Naive thymus-derived CD4-positive, alpha-beta T cell (primary cell): Measurements from ENCODE around the gene CTCFL. TPM values are rescaled to one million over a fixed set of nuclear protein-coding genes. Genes with fewer than 3 reads are reported as not detected.

Experiments
- ATAC-seq: fragments of 150-1000 bp; cut with Tn5 transposase; 2 replicates; pipeline ENCODE4 v1.10.0; 2021; ENCODE audit warnings: mild to moderate bottlenecking, moderate library complexity
- CTCF ChIA-PET: fragments of 350-600 bp; sonication (Branson Sonifier 250); formaldehyde crosslinking; loops from one replicate; lab custom pipeline; 2021; ENCODE audit warnings: antibody characterized with exemption; lab: Charles Lee
- POLR2A ChIA-PET: fragments of 350-600 bp; sonication (Branson Sonifier 250); formaldehyde crosslinking; loops from one replicate; lab custom pipeline; 2021; ENCODE audit warnings: antibody characterized with exemption, inconsistent platforms; lab: Charles Lee
- DNase-seq, 9 donors: peaks; one replicate each; pipeline versions ENCODE4 v3.0.0 to v3.0.0-alpha.2; 2020 to 2022; ENCODE audit warnings: mixed read lengths in 1 of 9
- H3K27ac ChIP-seq: one replicate; pipeline ENCODE4 v1.7.0; 2013; ENCODE audit warnings: mild to moderate bottlenecking, low read depth, low read length, moderate library complexity
- H3K27me3 ChIP-seq, 2 donors: one replicate each; pipeline ENCODE4 v1.7.0; 2013; ENCODE audit warnings: low read length in 2 of 2, mild to moderate bottlenecking in 2 of 2, moderate library complexity in 2 of 2; ENCODE audit not compliant: control insufficient read depth in 2 of 2, insufficient read depth in 2 of 2
- H3K36me3 ChIP-seq, 3 experiments: 1 replicate in 2 of 3; 2 replicates in 1 of 3; pipeline ENCODE4 v1.7.0; 2013; ENCODE audit warnings: low read length in 3 of 3, mild to moderate bottlenecking in 3 of 3, moderate library complexity in 1 of 3; ENCODE audit not compliant: insufficient read depth in 3 of 3, control insufficient read depth in 2 of 3
- H3K4me1 ChIP-seq, 2 donors: one replicate each; pipeline ENCODE4 v1.7.0; 2013; ENCODE audit warnings: low read length in 2 of 2, mild to moderate bottlenecking in 2 of 2, moderate library complexity in 1 of 2; ENCODE audit not compliant: control insufficient read depth in 2 of 2, insufficient read depth in 2 of 2
- H3K4me3 ChIP-seq: 2 replicates; pipeline ENCODE4 v1.7.0; 2013; ENCODE audit warnings: mild to moderate bottlenecking, low read length
- H3K9me3 ChIP-seq, 3 experiments: 1 replicate in 2 of 3; 2 replicates in 1 of 3; pipeline ENCODE4 v1.7.0; 2013; ENCODE audit warnings: low read length in 3 of 3; ENCODE audit not compliant: control insufficient read depth in 2 of 3
- H3K27ac Mint-ChIP-seq, 9 donors: one replicate each; pipeline ENCODE4 v1.8.0; 2020 to 2022; ENCODE audit warnings: mixed read lengths in 9 of 9, mild to moderate bottlenecking in 8 of 9, moderate library complexity in 5 of 9, inconsistent platforms in 2 of 9
- H3K27me3 Mint-ChIP-seq, 5 donors: one replicate each; pipeline ENCODE4 v1.8.0; 2021 to 2022; ENCODE audit warnings: mixed read lengths in 5 of 5, mild to moderate bottlenecking in 1 of 5
- H3K36me3 Mint-ChIP-seq, 5 donors: one replicate each; pipeline ENCODE4 v1.8.0; 2020 to 2022; ENCODE audit warnings: mixed read lengths in 5 of 5, mild to moderate bottlenecking in 3 of 5, inconsistent platforms in 1 of 5
- H3K4me1 Mint-ChIP-seq, 7 donors: one replicate each; pipeline ENCODE4 v1.8.0; 2020 to 2022; ENCODE audit warnings: mixed read lengths in 7 of 7, mild to moderate bottlenecking in 3 of 7, inconsistent platforms in 1 of 7
- H3K4me3 Mint-ChIP-seq, 10 donors: one replicate each; pipeline ENCODE4 v1.8.0; 2020 to 2022; ENCODE audit warnings: mild to moderate bottlenecking in 10 of 10, mixed read lengths in 10 of 10, moderate library complexity in 6 of 10, inconsistent platforms in 2 of 10
- H3K9me3 Mint-ChIP-seq, 11 donors: one replicate each; pipeline ENCODE4 v1.8.0; 2020 to 2022; ENCODE audit warnings: mixed read lengths in 11 of 11, mild to moderate bottlenecking in 4 of 11, inconsistent platforms in 1 of 11, moderate library complexity in 1 of 11
- intact Hi-C, 2 donors: fragments of 100-400 bp; cut with micrococcal nuclease; formaldehyde crosslinking; loops; one replicate each; pipeline ENCODE4 v1.15.1; 2023
- polyA plus RNA-seq, 2 donors: library from polyadenylated mRNA; unstranded; fragments of 300-500 nt; fragmentation: Illumina TruSeq; gene quantifications; one replicate each; pipeline ENCODE4 v1.2.3, GENCODE V29; 2021
- total RNA-seq, 6 experiments: library from RNA in 5 of 6; stranded (reverse) in 5 of 6; gene quantifications; 1 replicate in 5 of 6; 2 replicates in 1 of 6; pipeline ENCODE4 v1.2.3 and lab custom pipeline; 2021 to 2026

Gene CTCFL
- total and polyA plus RNA-seq, 7 experiments from 2014 or later: not detected

DNA sequence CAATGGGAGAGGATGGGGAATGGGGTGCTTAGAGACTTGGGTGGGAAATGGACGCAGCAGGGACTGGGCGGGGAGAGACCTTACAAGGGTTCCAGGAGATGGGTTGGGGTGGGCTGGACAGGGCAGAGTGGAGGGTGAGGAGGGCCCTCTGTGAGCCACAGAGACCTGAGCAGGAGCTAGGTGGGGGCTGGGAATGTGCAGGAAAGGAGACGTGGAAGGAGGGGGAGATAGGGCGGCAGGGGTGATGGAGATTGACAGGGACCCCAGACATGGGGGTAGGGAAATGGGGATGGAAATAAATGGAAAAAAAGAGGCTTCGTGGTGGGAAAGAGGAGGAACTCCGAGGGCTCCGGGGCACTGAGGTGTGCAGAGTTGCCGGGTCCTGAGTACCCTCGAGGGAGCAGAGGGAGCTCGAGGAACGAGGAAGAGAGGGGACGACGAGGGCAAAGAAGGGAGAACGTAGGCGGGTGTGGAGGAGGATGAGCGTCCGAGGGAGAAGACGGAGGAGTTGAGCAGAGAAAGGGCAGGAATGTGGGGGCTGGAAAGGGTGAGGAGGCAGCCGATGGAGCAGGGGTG lies 2.0 kb upstream of the CTCFL start:
- no peak overlapping the region for H3K4me3 Mint-ChIP-seq
- CTCF ChIA-PET: no interaction called here

DNA sequence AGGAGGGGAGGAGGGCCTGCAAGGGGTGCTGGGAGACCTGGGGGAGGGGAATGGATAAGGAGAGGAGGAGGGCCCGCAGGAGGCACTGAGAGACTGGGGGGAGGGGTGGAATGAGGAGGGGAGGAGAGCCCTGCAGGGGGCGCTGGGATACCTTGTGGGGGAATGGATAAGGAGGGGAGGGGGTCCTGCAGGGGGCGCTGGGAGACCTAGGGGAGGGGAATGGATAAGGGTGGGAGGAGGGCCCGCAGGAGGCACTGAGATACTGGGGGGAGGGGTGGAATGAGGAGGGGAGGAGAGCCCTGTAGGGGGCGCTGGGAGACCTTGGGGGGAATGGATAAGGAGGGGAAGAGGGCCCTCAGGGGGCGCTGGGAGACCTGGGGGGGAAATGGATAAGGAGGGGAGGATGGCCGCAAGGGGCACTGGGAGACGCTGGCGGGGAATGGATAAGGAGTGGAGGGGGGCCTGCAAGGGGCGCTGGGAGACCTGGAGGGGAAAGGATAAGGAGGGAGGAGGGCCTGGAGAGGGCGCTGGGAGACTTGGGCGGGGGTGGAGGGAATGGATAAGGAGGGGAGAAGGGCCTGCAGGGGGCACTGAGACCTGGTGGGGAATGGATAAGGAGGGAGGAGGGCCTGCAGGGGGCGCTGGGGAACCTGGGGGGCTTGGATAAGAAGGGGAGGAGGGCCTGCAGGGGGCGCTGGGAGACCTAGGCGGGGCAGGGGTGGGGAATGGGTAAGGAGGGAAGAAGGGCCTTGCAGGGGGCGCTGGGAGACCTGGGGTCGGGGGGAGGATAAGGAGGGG lies 1.3 kb upstream of the CTCFL start:
- ChIA-PET POLR2A (no interaction called here), CTCF (no interaction called here)
- Mint-ChIP-seq H3K4me3 (no peak overlapping the region), H3K9me3 (no peaks in the 10 kb centered on the region), H3K27me3 (peaks cover 0 to 8% (median 0%) of the 10 kb centered on the region in 5 donors), H3K27ac (no peak overlapping the region), H3K4me1 (peaks cover 8 to 17% (median 9%) of the 10 kb centered on the region in 7 donors), H3K36me3 (no peaks in the 10 kb centered on the region)
- DNase-seq: no peak
- Histone ChIP-seq H3K4me1 (no peaks in the 10 kb centered on the region), H3K9me3 (no peaks in the 10 kb centered on the region), H3K4me3 (no peak overlapping the region), H3K27me3 (no peaks in the 10 kb centered on the region), H3K27ac (no peak overlapping the region), H3K36me3 (no peaks in the 10 kb centered on the region)
- no peak for ATAC-seq
- intact Hi-C loops: no loop called here

More for the DNA sequence above, 2.0 kb upstream of the CTCFL start:
- Mint-ChIP-seq H3K27ac (no peak overlapping the region), H3K36me3 (no peaks in the 10 kb centered on the region), H3K9me3 (no peaks in the 10 kb centered on the region), H3K4me1 (peaks cover 6 to 17% (median 9%) of the 10 kb centered on the region in 7 donors), H3K27me3 (peaks cover 0 to 8% (median 0%) of the 10 kb centered on the region in 5 donors)
- Histone ChIP-seq H3K27ac (no peak overlapping the region), H3K4me3 (no peak overlapping the region), H3K4me1 (no peaks in the 10 kb centered on the region), H3K36me3 (no peaks in the 10 kb centered on the region), H3K27me3 (no peaks in the 10 kb centered on the region), H3K9me3 (no peaks in the 10 kb centered on the region)
- DNase-seq (no peak), ATAC-seq (no peak)
- intact Hi-C loops: no loop called here
- POLR2A ChIA-PET: no interaction called here

DNA sequence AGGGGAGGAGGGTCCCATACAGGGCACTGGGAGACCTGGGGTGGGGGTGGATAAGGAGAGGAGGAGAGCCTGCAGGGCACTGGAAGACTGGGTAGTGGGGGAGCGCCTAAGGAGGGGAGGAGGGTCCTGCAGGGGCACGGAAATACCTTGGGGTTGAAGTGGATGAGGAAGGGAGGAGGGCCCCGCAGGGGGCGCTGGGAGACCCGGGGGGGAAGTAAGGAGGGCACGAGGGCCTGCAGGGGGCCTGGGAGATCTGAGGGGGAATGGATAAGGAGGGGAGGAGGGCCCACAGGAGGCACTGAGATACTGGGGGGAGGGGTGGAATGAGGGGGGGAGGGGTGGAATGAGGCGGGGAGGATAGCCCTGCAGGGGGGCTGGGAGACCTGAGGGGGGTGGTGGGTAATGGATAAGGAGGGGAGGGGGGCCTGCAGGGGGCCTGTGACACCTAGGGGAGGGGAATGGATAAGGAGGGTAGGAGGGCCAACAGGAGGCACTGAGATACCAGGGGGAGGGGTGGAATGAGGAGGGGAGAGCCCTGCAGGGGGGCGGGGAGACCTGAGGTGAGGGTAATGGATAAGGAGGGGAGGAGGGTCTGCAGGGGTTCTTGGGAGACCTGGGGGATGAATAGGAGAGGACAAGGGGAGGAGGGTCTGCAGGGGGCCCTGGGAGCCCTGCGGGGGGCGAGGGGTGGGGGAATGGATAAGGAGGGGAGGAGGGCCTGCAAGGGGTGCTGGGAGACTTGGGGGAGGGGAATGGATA lies 567 bp upstream of the CTCFL start:
- Mint-ChIP-seq H3K4me1 (peaks cover 8 to 17% (median 9%) of the 10 kb centered on the region in 7 donors), H3K36me3 (no peaks in the 10 kb centered on the region), H3K9me3 (no peaks in the 10 kb centered on the region), H3K4me3 (no peak overlapping the region), H3K27ac (no peak overlapping the region), H3K27me3 (peaks cover 0 to 5% (median 0%) of the 10 kb centered on the region in 5 donors)
- no peaks in the 10 kb centered on the region for H3K36me3 ChIP-seq
- H3K9me3 ChIP-seq: no peaks in the 10 kb centered on the region
- no peak for ATAC-seq
- no peaks in the 10 kb centered on the region for H3K4me1 ChIP-seq
- POLR2A ChIA-PET: no interaction called here
- CTCF ChIA-PET: no interaction called here
- intact Hi-C loops: no loop called here
- no peaks in the 10 kb centered on the region for H3K27me3 ChIP-seq
- no peak overlapping the region for H3K27ac ChIP-seq
- H3K4me3 ChIP-seq: no peak overlapping the region
- DNase-seq: no peak

DNA sequence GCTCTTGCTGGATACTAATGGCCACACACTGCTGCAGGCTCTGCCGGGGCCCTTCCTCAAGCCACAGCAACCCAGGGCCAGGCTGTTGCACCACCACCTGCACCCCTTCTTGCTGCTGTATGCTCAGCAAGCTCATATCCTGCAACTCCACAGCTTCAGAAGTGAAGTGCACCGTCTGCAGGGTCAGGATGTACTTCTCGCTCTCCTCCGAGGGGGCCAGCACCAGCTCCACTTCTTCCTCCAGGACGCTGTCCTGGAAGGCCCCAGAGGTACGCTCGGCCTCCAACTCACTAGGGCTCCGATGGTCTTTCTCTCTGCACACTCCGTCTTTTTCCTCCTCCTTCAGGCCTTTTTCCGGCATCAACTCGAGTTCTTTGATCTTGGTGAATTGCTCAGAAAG lies 1.2 kb downstream of the CTCFL start:
- peaks cover 8 to 17% (median 9%) of the 10 kb centered on the region in 7 donors for H3K4me1 Mint-ChIP-seq
- Histone ChIP-seq H3K9me3 (no peaks in the 10 kb centered on the region), H3K4me1 (no peaks in the 10 kb centered on the region), H3K27ac (no peak overlapping the region), H3K4me3 (no peak overlapping the region), H3K36me3 (no peaks in the 10 kb centered on the region), H3K27me3 (no peaks in the 10 kb centered on the region)
- ATAC-seq: no peak
- ChIA-PET CTCF (interaction anchor here (0.5 kb wide), 1 partner anchor 142 kb away, joined by 3 read pairs; no protein-coding TSS in a partner anchor), POLR2A (no interaction called here)
- DNase-seq: no peak
- intact Hi-C loops: no loop called here
- no peak overlapping the region for H3K27ac Mint-ChIP-seq
- no peaks in the 10 kb centered on the region for H3K9me3 Mint-ChIP-seq
- no peak overlapping the region for H3K4me3 Mint-ChIP-seq
- no peaks in the 10 kb centered on the region for H3K27me3 Mint-ChIP-seq
- no peaks in the 10 kb centered on the region for H3K36me3 Mint-ChIP-seq

DNA sequence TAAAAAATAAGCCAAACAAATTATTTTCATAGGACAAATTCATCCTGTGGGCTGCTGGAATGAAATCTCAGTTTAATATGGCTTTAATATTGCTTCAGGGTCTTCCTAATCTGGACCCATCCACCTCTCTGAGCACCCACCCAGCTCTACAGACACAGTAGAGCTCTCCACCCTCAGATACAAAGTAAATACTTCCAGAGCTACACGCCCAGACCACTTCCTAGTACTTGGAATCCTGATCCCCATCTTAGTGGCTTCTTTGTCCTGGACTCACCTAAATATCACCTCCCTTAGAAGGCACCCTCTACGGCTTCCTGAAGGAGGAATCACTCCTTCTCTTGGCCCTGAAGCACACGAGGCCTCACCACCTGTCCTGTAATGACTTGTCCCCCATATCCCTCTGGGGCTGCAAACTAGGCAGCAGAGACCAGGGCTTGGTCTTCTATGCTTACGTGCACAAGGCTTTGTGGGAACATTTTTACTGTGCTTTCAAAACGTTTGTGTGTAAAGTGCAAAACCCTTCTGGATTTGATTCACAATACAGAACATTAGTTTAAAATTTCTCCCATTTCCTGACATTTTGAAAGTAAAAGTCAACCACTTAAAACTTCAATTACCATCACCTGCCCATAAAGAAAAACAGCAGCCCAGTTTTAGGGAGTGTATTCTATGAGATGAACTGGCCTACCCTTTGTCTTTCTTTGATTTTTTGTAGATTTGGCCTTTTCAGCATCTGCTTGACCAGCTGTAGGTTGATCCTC lies 2.4 kb downstream of the CTCFL start:
- no peak overlapping the region for H3K27ac ChIP-seq
- H3K36me3 ChIP-seq: no peaks in the 10 kb centered on the region
- no peaks in the 10 kb centered on the region for H3K27me3 ChIP-seq
- Mint-ChIP-seq H3K27ac (peak overlapping the region in 3 of 9 donors; percentile 0 to 56 (median 56)), H3K9me3 (no peaks in the 10 kb centered on the region), H3K36me3 (no peaks in the 10 kb centered on the region), H3K4me1 (peaks cover 8 to 17% (median 9%) of the 10 kb centered on the region in 7 donors), H3K4me3 (no peak overlapping the region), H3K27me3 (no peaks in the 10 kb centered on the region)
- intact Hi-C loops: no loop called here
- no peaks in the 10 kb centered on the region for H3K9me3 ChIP-seq
- ATAC-seq (no peak), DNase-seq (no peak)
- H3K4me1 ChIP-seq: no peaks in the 10 kb centered on the region
- CTCF ChIA-PET: no interaction called here
- POLR2A ChIA-PET: no interaction called here
- H3K4me3 ChIP-seq: no peak overlapping the region

DNA sequence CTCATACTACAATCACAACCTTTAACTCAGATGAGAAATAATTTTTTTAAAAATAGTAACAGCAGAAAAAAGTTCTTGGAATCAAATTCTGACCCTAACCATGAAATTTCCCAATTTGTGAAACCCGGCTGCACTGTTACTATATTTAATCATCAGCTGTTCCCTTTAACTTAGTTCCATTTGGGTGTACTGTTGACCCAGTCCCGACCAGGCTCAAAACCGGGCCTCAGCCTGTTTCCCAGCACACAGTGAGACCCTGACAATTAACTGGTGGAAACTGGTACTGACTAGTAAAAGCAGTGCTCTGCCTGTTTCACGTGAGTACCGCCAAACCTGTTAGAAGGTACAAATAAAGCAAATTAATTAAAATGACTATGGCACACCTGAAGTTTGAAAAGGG lies 7.0 kb downstream of the CTCFL start:
- no peaks in the 10 kb centered on the region for H3K9me3 ChIP-seq
- H3K27ac Mint-ChIP-seq: no peak overlapping the region
- peaks cover 2 to 11% (median 6%) of the 10 kb centered on the region in 7 donors for H3K4me1 Mint-ChIP-seq
- DNase-seq (no peak), ATAC-seq (no peak)
- H3K9me3 Mint-ChIP-seq: no peaks in the 10 kb centered on the region
- H3K27me3 ChIP-seq: peaks cover 0 to 3% of the 10 kb centered on the region in 2 donors
- no peaks in the 10 kb centered on the region for H3K4me1 ChIP-seq
- H3K36me3 ChIP-seq: no peaks in the 10 kb centered on the region
- ChIA-PET CTCF (interaction anchor here (0.6 kb wide), 1 partner anchor 546 kb away, joined by 3 read pairs; no protein-coding TSS in a partner anchor), POLR2A (no interaction called here)
- no peak overlapping the region for H3K27ac ChIP-seq
- H3K27me3 Mint-ChIP-seq: peaks cover 0 to 6% (median 0%) of the 10 kb centered on the region in 5 donors
- no peaks in the 10 kb centered on the region for H3K36me3 Mint-ChIP-seq
- intact Hi-C loops: loop anchor here in 1 of 2 donors (10.0 kb wide), 1 partner anchor 657 kb away; no protein-coding TSS in a partner anchor
- no peak overlapping the region for H3K4me3 Mint-ChIP-seq
- no peak overlapping the region for H3K4me3 ChIP-seq
